GM18868 (cell line): ENCODE data around the gene SON.
"Not testable (repeated sequence)": the region's sequence is repeated elsewhere in the genome, so short reads cannot be mapped to it uniquely, and the experiment has no call there.

Experiments
- ATAC-seq: cut with Tn5 transposase; IDR thresholded peaks from one replicate; pipeline ENCODE4 v1.9.1; 2021; ENCODE audit warnings: mild to moderate bottlenecking, moderate library complexity; ENCODE audit not compliant: unreplicated experiment

SON gene

GRCh38 chr21:33542640-33543504 is at the start of gene SON:
Gene SON, plus strand, starts transcription at chr21:33543038. Its CDS starts 55 bp downstream, at chr21:33543093.
- ATAC-seq: peak; percentile 95

- no peak for ATAC-seq
Observed at GRCh38 chr21:33493756-33494155, 49.1 kb upstream of the SON start.

GRCh38 chr21:33495743-33496142 is 47.1 kb upstream of the SON start:
- ATAC-seq: no peak

GRCh38 chr21:33496345-33496744 is 46.5 kb upstream of the SON start:
- ATAC-seq: no peak

GRCh38 chr21:33505833-33506232 is 37.0 kb upstream of the SON start:
- no peak for ATAC-seq

- ATAC-seq: not testable (repeated sequence)
Observed at GRCh38 chr21:33507003-33507402, 35.8 kb upstream of the SON start.

- no peak for ATAC-seq
Observed at GRCh38 chr21:33510826-33511225, 32.0 kb upstream of the SON start.

- ATAC-seq: no peak
Observed at GRCh38 chr21:33511639-33512038, 31.2 kb upstream of the SON start.

GRCh38 chr21:33512481-33512880 is 30.4 kb upstream of the SON start:
- ATAC-seq: no peak

GRCh38 chr21:33514229-33514628 is 28.6 kb upstream of the SON start:
- no peak for ATAC-seq

GRCh38 chr21:33518899-33519298 is 23.9 kb upstream of the SON start:
- ATAC-seq: no peak

GRCh38 chr21:33522297-33522952 is 20.4 kb upstream of the SON start:
- ATAC-seq: no peak

GRCh38 chr21:33522953-33523349 is 19.9 kb upstream of the SON start:
- no peak for ATAC-seq

GRCh38 chr21:33531007-33531406 is 11.8 kb upstream of the SON start:
- ATAC-seq: no peak

- no peak for ATAC-seq
Observed at GRCh38 chr21:33537212-33537611, 5.6 kb upstream of the SON start.

- ATAC-seq: no peak
Observed at GRCh38 chr21:33539616-33540015, 3.2 kb upstream of the SON start.

GRCh38 chr21:33540711-33541104 is 2.1 kb upstream of the SON start:
- ATAC-seq: no peak

- no peak for ATAC-seq
Observed at GRCh38 chr21:33541105-33541711, 1.6 kb upstream of the SON start.

- peak; percentile 50 for ATAC-seq
Observed at GRCh38 chr21:33541756-33542639, 840 bp upstream of the SON start, which contains the start of gene GART. Gene GART, minus strand, starts transcription at chr21:33542117. Its CDS starts 2,802 bp downstream, at chr21:33539315.

GRCh38 chr21:33543505-33544129 is 779 bp downstream of the SON start:
- no peak for ATAC-seq
